NCI-H82 treated with DMSO at 0.1 percent for 48 hours (cell line): ENCODE results near the gene LRRC71.

Source experiments
- DNase-seq: peaks from one replicate; lab custom pipeline; 2025; ENCODE audit not compliant: unreplicated experiment; lab: John Stamatoyannopoulos, UW

Gene LRRC71

GRCh38 chr1:156920233-156921052 is at the start of gene LRRC71:
LRRC71 (plus strand) TSS chr1:156920632; CDS start chr1:156920804, 172 bp downstream.
- DNase-seq, result peak; percentile 67

- no peak for DNase-seq
These were observed 46.8 kb upstream of the LRRC71 start for GRCh38 chr1:156873659-156874058.

GRCh38 chr1:156874142-156874541 is 46.3 kb upstream of the LRRC71 start:
- no peak for DNase-seq

GRCh38 chr1:156874572-156875340 is 45.7 kb upstream of the LRRC71 start:
- DNase-seq, result no peak

- no peak for DNase-seq
These were observed 45.2 kb upstream of the LRRC71 start for GRCh38 chr1:156875341-156875615.

GRCh38 chr1:156876281-156876680 is 44.2 kb upstream of the LRRC71 start:
- no peak for DNase-seq

GRCh38 chr1:156877433-156878170 is 42.8 kb upstream of the LRRC71 start:
- no peak for DNase-seq

- no peak for DNase-seq
These were observed 40.6 kb upstream of the LRRC71 start for GRCh38 chr1:156879876-156880275.

- no peak for DNase-seq
These were observed 40.0 kb upstream of the LRRC71 start for GRCh38 chr1:156880473-156880872.

GRCh38 chr1:156881101-156881500 is 39.3 kb upstream of the LRRC71 start:
- peak; percentile 64 for DNase-seq

- no peak for DNase-seq
These were observed 38.8 kb upstream of the LRRC71 start for GRCh38 chr1:156881663-156882062.

- DNase-seq, result no peak
These were observed 37.9 kb upstream of the LRRC71 start for GRCh38 chr1:156882543-156882942.

GRCh38 chr1:156883919-156884318 is 36.5 kb upstream of the LRRC71 start:
- DNase-seq, result no peak

- DNase-seq, result no peak
These were observed 35.8 kb upstream of the LRRC71 start for GRCh38 chr1:156884560-156885184.

GRCh38 chr1:156885314-156885713 is 35.1 kb upstream of the LRRC71 start:
- DNase-seq, result no peak

- peak; percentile 29 for DNase-seq
These were observed 34.5 kb upstream of the LRRC71 start for GRCh38 chr1:156885880-156886355.

GRCh38 chr1:156886583-156887281 is 33.7 kb upstream of the LRRC71 start:
- no peak for DNase-seq

- no peak for DNase-seq
These were observed 33.1 kb upstream of the LRRC71 start for GRCh38 chr1:156887317-156887716.

- DNase-seq, result no peak
These were observed 32.7 kb upstream of the LRRC71 start for GRCh38 chr1:156887734-156888133.

GRCh38 chr1:156889802-156890580 is 30.4 kb upstream of the LRRC71 start:
- DNase-seq, result peak; percentile 84
